HG02885 (cell line): ENCODE data around the gene MT1X.

Experiments
- ATAC-seq: cut with Tn5 transposase; IDR thresholded peaks from one replicate; pipeline ENCODE4 v1.9.1; 2021; ENCODE audit warnings: mild to moderate bottlenecking; ENCODE audit not compliant: unreplicated experiment, poor library complexity

MT1X gene

DNA sequence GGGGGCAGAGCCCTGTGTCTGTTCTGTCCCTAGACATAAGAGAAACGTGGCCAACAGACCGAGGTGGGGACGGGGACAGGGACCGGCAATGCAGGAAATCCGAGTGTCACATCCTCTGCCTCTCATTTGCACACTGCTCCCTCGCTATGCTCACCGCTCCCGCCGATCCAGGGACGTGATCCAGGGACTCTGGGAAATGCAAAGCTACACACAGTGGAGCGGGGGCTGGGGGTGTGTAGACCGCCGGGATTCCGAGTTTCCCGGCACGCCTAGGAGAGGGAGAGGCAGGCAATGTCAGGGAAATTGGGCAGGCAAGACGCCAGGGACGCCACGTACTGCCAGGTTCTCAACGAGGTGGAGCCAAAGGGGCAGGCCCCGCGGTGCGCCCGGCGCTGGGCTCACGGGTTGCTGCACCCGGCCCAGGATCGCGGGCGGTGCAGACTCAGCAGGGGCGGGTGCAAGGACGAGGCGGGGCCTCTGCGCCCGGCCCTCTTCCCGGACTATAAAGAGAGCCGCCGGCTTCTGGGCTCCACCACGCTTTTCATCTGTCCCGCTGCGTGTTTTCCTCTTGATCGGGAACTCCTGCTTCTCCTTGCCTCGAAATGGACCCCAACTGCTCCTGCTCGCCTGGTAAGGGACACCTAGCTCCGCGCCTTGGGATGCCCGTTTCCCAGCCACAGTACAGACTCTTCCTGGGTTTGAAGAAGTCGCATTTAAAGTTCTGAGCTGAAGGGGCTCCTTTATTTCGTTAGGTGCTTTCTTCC, at the start of gene MT1X:
Gene MT1X (plus strand): TSS at position 532 of the 764 bp plus-strand sequence. CDS start 71 bp downstream, at position 603.
- peak; percentile 99 for ATAC-seq

DNA sequence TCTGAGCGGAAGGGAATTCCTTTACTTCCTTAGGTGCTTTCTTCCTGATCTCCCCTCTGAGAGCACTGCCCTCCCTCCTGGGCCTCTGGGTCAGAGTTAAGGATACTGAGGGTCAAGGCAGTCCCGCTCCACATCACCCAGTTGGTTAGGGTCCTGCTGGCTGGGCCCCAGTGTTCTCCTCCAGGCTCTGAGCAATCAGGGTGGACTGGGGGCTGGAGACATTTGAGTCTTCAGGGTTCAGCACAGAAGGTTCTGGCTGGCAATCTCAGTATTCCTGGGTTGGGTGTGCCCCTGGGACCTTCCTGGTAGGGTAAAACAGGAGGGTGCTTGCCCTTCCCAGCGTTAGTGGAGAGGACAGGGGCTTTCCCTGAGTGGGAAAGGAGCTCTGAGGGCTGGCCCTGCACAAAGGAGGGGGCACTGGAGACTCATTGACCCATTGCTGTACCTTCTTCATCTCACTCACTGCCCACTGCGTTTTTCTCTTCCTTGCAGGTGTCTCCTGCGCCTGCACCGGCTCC, 49.4 kb upstream of the MT1X start:
- no peak for ATAC-seq

DNA sequence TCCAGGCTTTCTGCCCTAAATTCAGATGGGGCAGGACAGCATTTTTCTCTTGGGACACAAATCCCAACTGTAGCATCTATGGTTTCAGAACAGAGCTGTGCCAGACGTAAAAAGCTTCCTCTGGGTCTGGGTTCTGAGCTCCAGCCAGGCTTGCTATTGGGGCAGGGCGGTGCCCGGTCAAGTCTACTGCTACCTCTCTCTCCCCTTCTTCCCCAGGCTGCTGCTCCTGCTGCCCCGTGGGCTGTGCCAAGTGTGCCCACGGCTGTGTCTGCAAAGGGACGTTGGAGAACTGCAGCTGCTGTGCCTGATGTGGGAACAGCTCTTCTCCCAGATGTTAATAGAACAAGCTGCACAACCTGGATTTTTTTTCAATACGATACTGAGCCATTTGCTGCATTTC, 48.7 kb upstream of the MT1X start:
- no peak for ATAC-seq

DNA sequence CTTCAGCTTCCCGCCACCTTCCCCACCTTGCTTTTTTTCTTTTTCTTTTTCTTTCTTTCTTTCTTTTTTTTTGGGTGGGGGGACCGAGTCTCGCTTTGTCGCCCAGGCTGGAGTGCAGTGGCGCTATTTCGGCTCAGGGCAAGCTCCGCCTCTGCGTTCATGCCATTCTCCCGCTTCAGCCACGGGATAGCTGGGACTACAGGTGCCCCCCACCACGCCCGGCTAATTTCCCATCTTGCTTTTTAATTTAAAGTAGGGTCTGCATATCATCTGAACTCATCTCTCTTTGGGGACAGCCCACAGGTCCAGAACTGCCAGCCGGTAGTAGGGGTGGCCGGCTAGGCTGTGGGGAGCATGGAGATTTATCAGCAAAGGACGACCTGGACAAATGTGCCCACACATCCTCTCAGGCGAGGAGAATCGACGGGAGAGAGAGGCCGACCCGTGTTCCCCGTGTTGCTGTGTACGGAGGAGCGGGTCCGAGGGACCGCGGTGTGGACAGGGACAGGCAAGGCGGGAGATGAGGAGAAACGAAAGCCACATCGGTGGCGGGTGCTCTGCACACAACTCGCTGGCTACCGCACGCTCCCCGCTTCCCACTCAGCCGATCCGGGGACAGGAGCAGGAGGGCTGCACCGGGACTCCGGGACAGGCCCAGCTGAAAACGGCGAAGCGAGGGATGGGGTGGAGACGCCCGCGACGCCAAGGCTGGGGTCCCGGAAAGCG, 47.4 kb upstream of the MT1X start:
- no peak for ATAC-seq

DNA sequence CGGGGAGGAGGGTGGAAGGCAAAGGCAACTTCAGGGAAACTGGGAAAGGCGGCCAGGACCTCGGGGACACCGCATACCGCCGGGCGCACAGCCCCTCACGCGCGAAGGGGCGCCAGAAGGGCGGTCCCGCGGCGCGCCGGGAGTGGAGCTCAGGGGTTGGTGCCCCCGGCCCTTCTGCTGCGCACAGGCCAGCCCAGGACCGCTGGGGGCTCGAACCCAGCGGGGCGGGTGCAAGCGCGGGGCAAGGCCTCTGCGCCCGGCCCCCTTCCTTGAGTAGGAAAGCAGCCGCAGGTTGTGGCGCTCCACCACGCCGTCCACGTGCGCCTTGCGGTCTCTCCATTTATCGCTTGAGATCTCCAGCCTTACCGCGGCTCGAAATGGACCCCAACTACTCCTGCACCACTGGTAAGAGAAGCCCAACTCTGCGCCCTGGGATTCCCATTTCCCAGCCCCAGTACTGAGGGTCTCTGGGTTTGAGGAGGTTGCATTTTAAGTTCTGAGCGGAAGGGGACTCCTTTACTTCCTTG, 46.8 kb upstream of the MT1X start:
- no peak for ATAC-seq

DNA sequence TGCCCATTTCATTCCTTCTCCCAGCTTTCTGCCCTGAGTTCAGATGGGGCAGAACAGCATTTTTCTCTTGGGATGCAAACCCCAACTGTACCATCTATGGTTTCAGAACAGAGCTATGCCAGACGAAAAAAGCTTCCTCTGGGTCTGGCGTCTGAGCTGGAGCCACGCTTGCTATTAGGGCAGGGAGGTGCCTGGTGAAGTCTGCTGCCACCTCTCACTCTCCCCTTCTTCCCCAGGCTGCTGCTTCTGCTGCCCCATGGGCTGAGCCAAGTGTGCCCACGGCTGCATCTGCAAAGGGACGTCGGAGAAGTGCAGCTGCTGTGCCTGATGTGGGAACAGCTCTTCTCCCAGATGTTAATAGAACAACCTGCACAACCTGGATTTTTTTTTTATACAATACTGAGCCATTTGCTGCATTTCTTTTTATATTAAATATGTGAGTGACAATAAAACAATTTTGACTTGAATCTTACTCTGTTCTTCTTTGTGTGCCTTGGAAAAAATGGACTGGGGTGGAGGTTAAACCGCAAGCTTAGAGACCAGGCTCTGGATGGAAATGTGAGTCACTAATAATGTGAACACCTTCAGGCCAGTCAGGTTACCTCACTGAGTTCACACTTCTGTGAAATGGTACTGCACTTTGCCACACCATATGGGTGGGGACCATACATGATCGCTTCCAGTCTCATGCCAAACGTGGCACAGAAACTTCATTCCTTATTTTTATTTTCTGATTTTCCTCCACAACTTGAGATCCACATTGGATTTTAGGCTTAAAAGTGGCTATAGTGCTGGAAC, 45.5 kb upstream of the MT1X start:
- no peak for ATAC-seq

DNA sequence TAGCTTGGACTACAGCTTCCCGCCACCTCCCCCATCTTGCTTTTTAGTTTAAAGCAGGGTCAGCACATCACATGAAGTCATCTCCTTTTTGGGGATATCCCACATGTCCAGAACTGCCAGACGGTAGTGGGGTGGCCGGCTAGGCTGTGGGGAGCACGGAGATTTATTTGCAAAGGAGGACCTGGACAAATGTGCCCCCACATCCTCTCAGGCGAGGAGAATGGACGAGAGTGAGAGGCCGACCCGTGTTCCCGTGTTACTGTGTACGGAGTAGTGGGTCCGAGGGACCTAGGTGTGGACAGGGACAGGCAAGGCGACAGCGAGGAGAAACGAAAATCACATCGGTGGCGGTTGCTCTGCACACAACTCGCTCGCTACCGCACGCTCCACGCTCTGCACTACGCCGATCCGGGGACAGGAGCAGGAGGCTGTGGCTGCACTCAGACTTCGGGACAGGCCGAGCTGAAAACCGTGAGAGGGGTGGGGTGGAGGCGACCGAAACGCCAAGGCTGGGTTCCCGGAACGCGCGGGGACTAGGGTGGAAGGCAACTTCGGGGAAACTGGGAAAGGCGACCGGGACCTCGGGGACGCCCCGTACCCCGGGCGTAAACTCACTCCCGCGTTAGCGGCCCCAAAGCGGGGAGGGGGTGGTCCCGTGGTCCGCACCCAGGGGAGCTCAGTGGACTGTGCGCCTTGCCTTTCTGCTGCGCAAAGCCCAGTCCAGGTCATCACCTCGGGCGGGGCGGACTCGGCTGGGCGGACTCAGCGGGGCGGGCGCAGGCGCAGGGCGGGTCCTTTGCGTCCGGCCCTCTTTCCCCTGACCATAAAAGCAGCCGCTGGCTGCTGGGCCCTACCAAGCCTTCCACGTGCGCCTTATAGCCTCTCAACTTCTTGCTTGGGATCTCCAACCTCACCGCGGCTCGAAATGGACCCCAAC, 44.2 kb upstream of the MT1X start, which contains the start of gene MT1A:
Gene MT1A (plus strand): TSS at position 853 of the 937 bp plus-strand sequence. CDS start 73 bp downstream, at position 926.
- ATAC-seq: no peak

DNA sequence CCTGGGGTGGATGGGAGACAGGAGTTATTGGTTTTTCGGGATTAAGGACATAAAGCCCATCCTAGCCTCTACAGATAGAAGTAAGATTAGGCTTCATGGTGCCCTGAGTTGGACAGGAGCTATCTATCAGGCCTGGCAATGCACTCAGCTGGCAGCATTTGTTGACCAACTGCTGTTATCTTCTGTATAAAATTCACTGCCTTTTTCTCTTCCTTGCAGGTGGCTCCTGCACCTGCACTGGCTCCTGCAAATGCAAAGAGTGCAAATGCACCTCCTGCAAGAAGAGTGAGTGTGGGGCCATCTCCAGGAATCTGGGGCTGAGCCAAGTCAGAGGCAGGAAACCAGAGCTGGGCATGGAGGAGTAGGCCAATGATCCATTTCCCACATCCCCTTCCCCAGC, 43.2 kb upstream of the MT1X start:
- ATAC-seq: no peak

DNA sequence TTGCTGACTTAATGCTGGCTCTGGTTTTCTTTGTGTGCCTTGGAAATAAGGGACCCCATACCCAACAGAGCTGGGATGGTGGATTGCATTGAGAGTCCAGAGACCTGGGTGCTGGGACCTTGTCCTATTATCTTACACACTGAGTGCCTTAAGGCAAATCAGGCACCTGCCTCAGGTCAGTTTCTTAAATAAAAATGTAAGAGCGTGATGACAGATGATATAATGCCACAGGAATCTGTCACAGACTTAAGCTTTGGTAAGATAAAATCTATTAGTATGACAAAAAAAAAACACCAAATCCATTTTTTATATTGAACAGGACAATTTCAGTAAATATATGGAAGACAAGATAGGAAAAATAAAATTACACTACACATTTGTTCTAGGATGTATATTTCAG, 42.2 kb upstream of the MT1X start:
- ATAC-seq: no peak

DNA sequence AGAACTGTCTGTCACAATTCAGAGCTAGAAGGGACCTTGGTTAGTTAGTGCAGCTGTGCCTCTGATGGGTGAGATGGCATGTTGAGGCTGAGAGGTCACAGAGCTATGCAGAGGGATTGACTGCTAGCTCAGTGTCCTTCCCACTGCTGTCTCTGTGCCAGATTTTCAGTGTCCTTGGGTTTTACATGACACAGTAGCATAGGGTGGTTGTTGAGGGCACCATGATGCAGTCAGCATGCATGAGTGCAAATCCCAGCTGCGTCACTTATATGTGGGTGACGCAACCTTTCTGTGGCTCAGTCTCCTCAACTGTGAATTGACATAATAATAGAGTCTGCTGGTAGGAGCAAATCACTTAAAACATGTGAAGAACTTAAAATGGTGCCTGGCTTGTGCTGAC, 41.1 kb upstream of the MT1X start:
- ATAC-seq: no peak

DNA sequence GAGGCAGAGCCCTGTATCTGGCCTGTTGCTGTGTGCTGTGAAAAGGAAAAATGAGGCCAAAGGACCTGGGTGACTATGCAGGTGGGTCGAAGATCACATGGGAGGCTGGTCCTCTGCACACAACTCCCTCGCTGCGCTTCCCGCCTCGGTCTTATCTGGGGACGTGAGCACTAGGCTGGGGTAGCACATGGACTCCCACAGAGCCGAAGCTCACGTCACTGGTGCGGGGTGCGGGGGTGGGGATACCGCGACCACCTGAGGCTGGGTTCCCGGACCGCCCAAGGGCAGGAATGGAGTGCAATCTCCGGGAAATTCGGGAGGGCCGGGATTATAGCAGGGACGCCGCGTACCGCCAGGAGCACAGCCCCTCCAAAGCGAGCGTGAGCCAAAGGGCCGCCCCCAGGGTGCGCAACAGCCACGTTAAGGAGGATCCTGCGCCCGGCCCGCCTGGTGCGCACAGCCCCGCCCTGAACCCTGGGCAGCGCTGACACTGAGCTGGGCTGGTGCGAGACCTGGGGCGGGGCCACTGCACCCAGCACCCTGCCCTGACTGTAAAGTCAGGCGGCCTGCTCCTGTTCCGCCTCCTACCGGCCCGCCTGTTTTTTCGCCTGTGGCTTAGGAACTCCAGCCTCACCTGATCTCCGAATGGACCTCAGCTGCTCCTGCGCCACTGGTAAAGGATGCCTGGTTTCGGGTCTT, 39.0 kb upstream of the MT1X start:
- no peak for ATAC-seq

DNA sequence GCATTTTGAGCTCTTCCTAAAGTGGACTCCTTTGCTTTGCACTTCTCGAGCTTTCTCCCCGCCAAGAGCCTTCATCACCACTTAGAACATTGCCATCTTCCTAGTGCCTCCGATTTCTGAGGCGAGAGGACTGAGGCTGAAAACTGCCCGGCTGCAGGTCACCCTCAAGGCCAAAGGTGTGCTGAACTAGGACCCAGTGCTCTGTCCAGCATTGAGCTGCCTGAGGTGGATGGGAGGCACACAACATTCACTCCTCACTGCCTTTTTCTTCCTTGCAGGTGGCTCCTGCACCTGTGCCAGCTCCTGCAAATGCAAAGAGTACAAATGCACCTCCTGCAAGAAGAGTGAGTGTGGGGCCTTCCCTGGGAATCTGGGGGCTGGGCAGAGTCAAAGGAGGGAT, 38.4 kb upstream of the MT1X start:
- ATAC-seq: no peak

DNA sequence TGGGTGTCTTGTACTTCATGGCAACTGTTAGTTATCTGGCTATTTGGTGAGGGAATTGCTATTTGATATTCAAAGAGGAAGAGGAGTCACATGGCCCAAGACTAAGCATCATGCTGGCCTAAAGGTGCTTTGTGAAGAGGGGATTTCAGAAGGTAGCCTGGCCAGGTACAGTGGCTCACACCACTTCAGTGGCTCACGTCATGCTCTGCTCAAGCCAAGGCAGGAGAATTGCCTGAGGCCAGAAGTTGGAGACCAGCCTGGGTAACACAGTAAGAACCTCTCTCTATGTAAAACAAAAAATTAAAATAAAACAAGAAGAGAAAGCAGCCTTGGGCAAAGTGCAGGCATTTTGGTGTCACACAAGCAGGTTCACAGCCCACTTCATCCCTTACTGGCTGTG, 37.0 kb upstream of the MT1X start:
- ATAC-seq: no peak

DNA sequence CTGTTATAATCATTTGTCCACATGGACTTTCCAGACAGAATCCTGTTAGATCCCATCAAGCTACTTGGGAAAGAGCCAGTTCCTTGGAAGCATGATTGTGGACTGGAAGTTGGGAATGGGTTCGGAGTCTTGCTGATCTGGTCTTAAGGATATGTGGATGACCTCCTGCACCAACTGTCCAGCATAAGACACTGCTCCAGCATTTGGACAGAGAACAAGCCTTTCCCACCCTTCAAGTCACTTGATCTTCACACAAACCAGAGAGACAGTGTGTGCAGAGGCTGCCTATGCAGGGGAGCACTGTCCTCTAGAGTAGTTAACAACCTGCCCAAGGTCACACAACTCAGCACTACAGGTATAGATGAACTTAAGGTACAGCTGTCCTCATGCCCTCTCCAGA, 36.4 kb upstream of the MT1X start:
- ATAC-seq: no peak

DNA sequence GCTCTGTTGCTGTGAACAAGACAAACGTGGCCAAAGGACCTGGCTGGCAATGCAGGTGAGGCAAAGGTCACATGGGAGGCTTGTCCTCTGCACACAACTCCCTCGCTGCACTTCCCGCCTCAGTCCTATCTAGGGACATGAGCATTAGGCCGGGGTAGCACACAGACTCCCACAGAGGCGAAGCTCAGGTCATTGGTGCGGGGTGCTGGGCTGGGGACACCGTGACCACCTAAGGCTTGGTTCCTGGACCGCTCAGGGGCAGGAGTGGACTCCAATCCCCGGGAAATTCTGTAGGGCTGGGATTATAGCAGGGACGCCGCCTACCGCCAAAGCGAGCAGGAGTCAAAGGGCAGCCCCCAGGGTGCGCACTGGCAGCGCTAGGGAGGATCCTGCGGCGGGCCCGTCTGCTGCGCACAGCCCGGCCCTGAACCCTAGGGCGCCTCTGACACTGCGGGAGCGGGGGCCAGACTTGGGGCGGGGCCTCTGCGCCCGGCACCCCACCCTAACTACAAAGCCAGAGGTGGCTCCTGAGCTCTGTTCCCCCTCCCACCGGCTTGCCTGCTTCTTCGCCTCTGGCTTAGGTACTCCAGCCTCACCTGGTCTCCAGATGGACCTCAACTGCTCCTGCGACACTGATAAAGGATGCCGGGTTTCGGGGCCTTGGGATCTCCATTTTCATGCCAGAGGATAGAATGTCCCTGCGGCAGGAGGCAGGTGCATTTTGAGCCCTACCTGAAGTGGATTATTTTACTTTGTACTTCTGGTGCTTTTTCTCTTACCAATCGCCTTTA, 34.4 kb upstream of the MT1X start:
- ATAC-seq: no peak

DNA sequence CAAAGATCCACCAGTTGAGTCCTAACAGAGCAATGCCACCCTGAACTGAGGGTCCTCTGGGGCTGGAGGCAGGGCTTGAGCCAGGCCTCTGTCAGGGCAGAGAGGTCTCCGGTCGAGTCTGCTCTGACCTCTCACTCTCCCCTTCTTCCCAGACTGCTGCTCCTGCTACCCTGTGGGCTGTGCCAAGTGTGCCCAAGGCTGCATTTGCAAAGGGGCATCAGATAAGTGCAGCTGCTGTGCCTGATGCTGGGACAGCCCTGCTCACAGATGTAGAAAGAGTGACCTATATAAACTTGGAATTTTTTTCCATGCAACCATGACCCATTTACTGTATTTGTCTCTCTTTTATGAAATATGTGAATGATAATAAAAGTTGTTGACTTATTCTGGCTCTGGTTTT, 33.0 kb upstream of the MT1X start:
- ATAC-seq: no peak

DNA sequence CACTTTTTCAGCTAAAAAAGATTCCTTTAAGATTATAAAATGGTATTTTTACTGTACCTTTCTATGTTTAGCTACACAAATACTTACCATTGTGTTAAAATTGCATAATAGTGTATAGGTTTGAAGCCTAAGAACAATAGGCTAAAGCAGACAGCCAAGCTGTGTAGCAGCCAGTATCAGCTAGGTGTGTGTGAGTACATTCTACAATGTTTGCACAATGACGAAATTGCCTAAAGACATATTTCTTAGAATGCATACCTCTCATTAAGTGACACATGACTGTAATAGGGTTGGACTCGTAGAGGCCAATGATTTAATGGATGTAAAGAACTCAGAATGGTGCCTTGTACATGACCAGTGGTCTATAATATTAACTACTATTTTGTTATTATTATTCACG, 32.5 kb upstream of the MT1X start:
- no peak for ATAC-seq

DNA sequence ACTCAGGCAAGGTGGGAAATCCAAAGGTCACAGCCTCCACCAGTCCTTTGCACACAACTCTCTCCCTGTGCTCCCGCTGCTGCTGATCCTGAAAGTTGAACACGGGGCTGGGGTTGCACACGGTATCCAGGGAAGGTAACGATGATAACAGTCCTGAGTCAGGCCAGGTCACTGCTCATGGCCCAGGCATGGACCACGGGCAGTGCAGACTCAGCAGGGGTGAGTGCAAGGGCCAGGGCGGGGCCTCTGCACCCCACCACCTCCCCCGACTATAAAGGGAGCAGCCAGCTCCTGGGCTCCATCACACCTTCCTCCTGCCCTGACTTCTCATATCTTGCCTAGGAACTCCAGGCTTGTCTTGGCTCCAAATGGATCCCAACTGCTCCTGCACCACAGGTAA, 30.7 kb upstream of the MT1X start, which contains the start of gene MT1B:
Gene MT1B (plus strand): TSS at position 301 of the 400 bp plus-strand sequence. CDS start 68 bp downstream, at position 369.
- no peak for ATAC-seq
